ENCODE data around the gene POP5.
A peak's percentile ranks its signal among the peaks of the same experiment; 100 is the strongest.

- TF ChIP-seq, protein P1, sequence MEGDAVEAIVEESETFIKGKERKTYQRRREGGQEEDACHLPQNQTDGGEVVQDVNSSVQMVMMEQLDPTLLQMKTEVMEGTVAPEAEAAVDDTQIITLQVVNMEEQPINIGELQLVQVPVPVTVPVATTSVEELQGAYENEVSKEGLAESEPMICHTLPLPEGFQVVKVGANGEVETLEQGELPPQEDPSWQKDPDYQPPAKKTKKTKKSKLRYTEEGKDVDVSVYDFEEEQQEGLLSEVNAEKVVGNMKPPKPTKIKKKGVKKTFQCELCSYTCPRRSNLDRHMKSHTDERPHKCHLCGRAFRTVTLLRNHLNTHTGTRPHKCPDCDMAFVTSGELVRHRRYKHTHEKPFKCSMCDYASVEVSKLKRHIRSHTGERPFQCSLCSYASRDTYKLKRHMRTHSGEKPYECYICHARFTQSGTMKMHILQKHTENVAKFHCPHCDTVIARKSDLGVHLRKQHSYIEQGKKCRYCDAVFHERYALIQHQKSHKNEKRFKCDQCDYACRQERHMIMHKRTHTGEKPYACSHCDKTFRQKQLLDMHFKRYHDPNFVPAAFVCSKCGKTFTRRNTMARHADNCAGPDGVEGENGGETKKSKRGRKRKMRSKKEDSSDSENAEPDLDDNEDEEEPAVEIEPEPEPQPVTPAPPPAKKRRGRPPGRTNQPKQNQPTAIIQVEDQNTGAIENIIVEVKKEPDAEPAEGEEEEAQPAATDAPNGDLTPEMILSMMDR (IDR thresholded peaks at IDR 0.05 in 8 of 11, conservative IDR thresholded peaks at IDR 0.05 in 3 of 11), result no peak
- TF ChIP-seq POLR2AphosphoS5 (IDR thresholded peaks at IDR 0.05), result peak in 1 of 3 donors; percentile 83
- TF ChIP-seq POLR2A (IDR thresholded peaks at IDR 0.05), result no peak
Observed at GRCh38 chr12:120538281-120539156, 42.7 kb downstream of the POP5 start.
